MM.1S (cell line): ENCODE results near the gene INPP4B.

Experiments
- DNase-seq: peaks from one replicate; pipeline ENCODE4 v3.0.0-alpha.2; 2015
- H2AFZ ChIP-seq: fragments of 300-600 bp; sonication (generic); 2 replicates; pipeline ENCODE4 v1.6.0; 2016; ENCODE audit warnings: antibody characterized with exemption, low read length
- H3F3A ChIP-seq: fragments of 300-600 bp; sonication (generic); 2 replicates; pipeline ENCODE4 v1.6.1; 2016; ENCODE audit warnings: mild to moderate bottlenecking, antibody characterized with exemption, low read length, moderate library complexity, mixed read lengths; ENCODE audit not compliant: insufficient read depth
- H3K27ac ChIP-seq: fragments of 300-600 bp; sonication (generic); 2 replicates; pipeline ENCODE4 v1.5.1; 2016; ENCODE audit warnings: mild to moderate bottlenecking, low read length
- H3K27me3 ChIP-seq: fragments of 300-600 bp; sonication (generic); replicated peaks from 2 replicates; pipeline ENCODE4 v1.6.0; 2016; ENCODE audit warnings: low read length; ENCODE audit not compliant: insufficient read depth
- H3K36me3 ChIP-seq: fragments of 300-600 bp; sonication (generic); replicated peaks from 2 replicates; pipeline ENCODE4 v1.6.1; 2016; ENCODE audit warnings: mild to moderate bottlenecking, low read length, mixed read lengths; ENCODE audit not compliant: insufficient read depth
- H3K4me1 ChIP-seq: fragments of 300-600 bp; sonication (generic); 2 replicates; pipeline ENCODE4 v1.6.1; 2016; ENCODE audit warnings: low read length, mixed read lengths
- H3K4me2 ChIP-seq: fragments of 300-600 bp; sonication (generic); 2 replicates; pipeline ENCODE4 v1.6.0; 2016; ENCODE audit warnings: low read depth, low read length
- H3K4me3 ChIP-seq: fragments of 300-600 bp; sonication (generic); 2 replicates; pipeline ENCODE4 v1.5.1; 2016; ENCODE audit warnings: low read length, mixed read lengths
- H3K79me2 ChIP-seq: fragments of 300-600 bp; sonication (generic); 2 replicates; pipeline ENCODE4 v1.6.1; 2016; ENCODE audit warnings: mixed run types, low read length, mixed read lengths
- H3K9ac ChIP-seq: fragments of 300-600 bp; sonication (generic); 2 replicates; pipeline ENCODE4 v1.6.1; 2016; ENCODE audit warnings: low read length, mixed read lengths
- H3K9me2 ChIP-seq: fragments of 300-600 bp; sonication (generic); replicated peaks from 2 replicates; pipeline ENCODE4 v1.6.1; 2016; ENCODE audit warnings: mild to moderate bottlenecking, low read length, mixed read lengths; ENCODE audit not compliant: insufficient read depth
- H3K9me3 ChIP-seq: fragments of 300-600 bp; sonication (generic); replicated peaks from 2 replicates; pipeline ENCODE4 v1.6.1; 2016; ENCODE audit warnings: mild to moderate bottlenecking, low read length, mixed read lengths; ENCODE audit not compliant: insufficient read depth
- H4K20me1 ChIP-seq: fragments of 300-600 bp; sonication (generic); 2 replicates; pipeline ENCODE4 v1.6.1; 2016; ENCODE audit warnings: mild to moderate bottlenecking, low read length, moderate library complexity, mixed read lengths; ENCODE audit not compliant: insufficient read depth
- CTCF ChIP-seq: fragments of 300-600 bp; sonication (generic); IDR thresholded peaks from 2 replicates; pipeline ENCODE4 v1.5.1; 2016; ENCODE audit warnings: antibody characterized with exemption, low read length, mixed read lengths
- EZH2 ChIP-seq: fragments of 300-600 bp; sonication (generic); optimal IDR thresholded peaks from 2 replicates; pipeline ENCODE3; 2017; ENCODE audit warnings: low read depth, mild to moderate bottlenecking, antibody characterized with exemption, low read length, mixed read lengths
- EZH2phosphoT487 ChIP-seq: fragments of 300-600 bp; sonication (generic); IDR thresholded peaks from 2 replicates; pipeline ENCODE4 v1.6.1; 2018; ENCODE audit warnings: antibody characterized with exemption, low read length

INPP4B gene

GRCh38 chr4:142181021-142181420 lies 665.1 kb downstream of the INPP4B start:
- Histone ChIP-seq H3K27ac (no peak overlapping the region), H2AFZ (no peak overlapping the region), H3K9me2 (no peaks in the 10 kb centered on the region), H3K36me3 (no peaks in the 10 kb centered on the region), H3K79me2 (no peaks in the 10 kb centered on the region), H3F3A (no peaks in the 10 kb centered on the region), H3K9me3 (no peaks in the 10 kb centered on the region), H3K4me1 (no peaks in the 10 kb centered on the region), H3K4me3 (no peak overlapping the region), H3K4me2 (no peak overlapping the region), H4K20me1 (no peaks in the 10 kb centered on the region), H3K9ac (no peak overlapping the region), H3K27me3 (no peaks in the 10 kb centered on the region)
- no peak for TF ChIP-seq EZH2phosphoT487
- no peak for DNase-seq

- Histone ChIP-seq H2AFZ (no peak overlapping the region), H3K4me2 (no peak overlapping the region), H3K9me2 (no peaks in the 10 kb centered on the region), H3K36me3 (no peaks in the 10 kb centered on the region), H3F3A (no peaks in the 10 kb centered on the region), H3K9ac (no peak overlapping the region), H4K20me1 (no peaks in the 10 kb centered on the region), H3K9me3 (no peaks in the 10 kb centered on the region), H3K4me3 (no peak overlapping the region), H3K79me2 (no peaks in the 10 kb centered on the region), H3K4me1 (no peaks in the 10 kb centered on the region), H3K27ac (no peak overlapping the region), H3K27me3 (no peaks in the 10 kb centered on the region)
- TF ChIP-seq EZH2phosphoT487 (no peak), CTCF (no peak), EZH2 (no peak)
- DNase-seq: no peak
Observed at GRCh38 chr4:142169216-142169615, 676.9 kb downstream of the INPP4B start.

- no peak overlapping the region for H3K27ac ChIP-seq
- TF ChIP-seq EZH2phosphoT487 (no peak), EZH2 (no peak), CTCF (no peak)
- H3K9ac ChIP-seq: no peak overlapping the region
- no peak for DNase-seq
- no peaks in the 10 kb centered on the region for H3K9me3 ChIP-seq
- no peaks in the 10 kb centered on the region for H3K27me3 ChIP-seq
- H3K36me3 ChIP-seq: no peaks in the 10 kb centered on the region
- H4K20me1 ChIP-seq: no peaks in the 10 kb centered on the region
- no peak overlapping the region for H3K4me2 ChIP-seq
- H3K79me2 ChIP-seq: no peaks in the 10 kb centered on the region
- H3K4me1 ChIP-seq: no peaks in the 10 kb centered on the region
- no peaks in the 10 kb centered on the region for H3F3A ChIP-seq
- no peaks in the 10 kb centered on the region for H3K9me2 ChIP-seq
- no peak overlapping the region for H2AFZ ChIP-seq
- no peak overlapping the region for H3K4me3 ChIP-seq
Observed at GRCh38 chr4:142168181-142168580, 677.9 kb downstream of the INPP4B start.

- H2AFZ ChIP-seq: no peak overlapping the region
- no peaks in the 10 kb centered on the region for H3K9me2 ChIP-seq
- no peak overlapping the region for H3K27ac ChIP-seq
- no peak for DNase-seq
- no peak overlapping the region for H3K4me3 ChIP-seq
- no peaks in the 10 kb centered on the region for H3K79me2 ChIP-seq
- no peaks in the 10 kb centered on the region for H3K36me3 ChIP-seq
- no peak for TF ChIP-seq CTCF
- no peak for TF ChIP-seq EZH2phosphoT487
- no peak for TF ChIP-seq EZH2
- no peaks in the 10 kb centered on the region for H3K9me3 ChIP-seq
- H3K4me2 ChIP-seq: no peak overlapping the region
- no peaks in the 10 kb centered on the region for H4K20me1 ChIP-seq
- H3K27me3 ChIP-seq: no peaks in the 10 kb centered on the region
- H3K9ac ChIP-seq: no peak overlapping the region
- H3K4me1 ChIP-seq: no peaks in the 10 kb centered on the region
- no peaks in the 10 kb centered on the region for H3F3A ChIP-seq
Observed at GRCh38 chr4:142164767-142165500, 681.2 kb downstream of the INPP4B start.
